Panc1 (cell line): ENCODE results near the gene FAM227A. TPM values are rescaled to one million over a fixed set of nuclear protein-coding genes. Genes with fewer than 3 reads are reported as not detected.
A peak's percentile ranks its signal among the peaks of the same experiment; 100 is the strongest.

Experiments used
- ATAC-seq: fragments of 200-7000 bp; cut with Tn5 transposase; 2 replicates; pipeline ENCODE4 v1.9.1; 2020; ENCODE audit warnings: mild to moderate bottlenecking, moderate library complexity
- BruUV-seq: library from RNA; stranded (reverse); fragments of 400-500 nt; replicated peaks from 2 replicates; lab custom pipeline; 2021; lab: Mats Ljungman, UMichigan
- CTCF ChIA-PET: fragments of 300-600 bp; sonication (Branson Sonifier 250); formaldehyde crosslinking; loops from one replicate; lab custom pipeline; 2022; ENCODE audit warnings: antibody characterized with exemption; lab: Charles Lee
- POLR2A ChIA-PET: fragments of 300-600 bp; sonication (Branson Sonifier 250); formaldehyde crosslinking; loops from one replicate; lab custom pipeline; 2022; ENCODE audit warnings: antibody characterized with exemption; lab: Charles Lee
- DNase-seq: peaks from one replicate; pipeline ENCODE4 v3.0.0-alpha.2; 2010; ENCODE audit warnings: low read depth, low spot score
- H3K27ac ChIP-seq: 2 replicates; pipeline ENCODE4 v1.5.1; 2011; ENCODE audit warnings: mild to moderate bottlenecking, low read length, inconsistent platforms
- H3K27me3 ChIP-seq: fragments of 200-500 bp; sonication (Bioruptor generic); 2 replicates; pipeline ENCODE4 v1.6.0; 2014; ENCODE audit warnings: low read length, inconsistent platforms; ENCODE audit not compliant: control insufficient read depth, insufficient read depth
- H3K36me3 ChIP-seq: fragments of 200-500 bp; sonication (Bioruptor generic); 2 replicates; pipeline ENCODE4 v1.5.1; 2014; ENCODE audit warnings: inconsistent platforms, mild to moderate bottlenecking, low read length, moderate library complexity; ENCODE audit not compliant: control insufficient read depth, insufficient read depth
- H3K4me1 ChIP-seq: 2 replicates; pipeline ENCODE4 v1.5.1; 2011; ENCODE audit warnings: inconsistent platforms, mild to moderate bottlenecking, low read length, moderate library complexity; ENCODE audit not compliant: control insufficient read depth, insufficient read depth
- H3K4me3 ChIP-seq, 2 experiments: 2 replicates each; pipeline ENCODE4 v1.5.1; 2011 to 2012; ENCODE audit warnings: low read depth in 2 of 2, low read length in 2 of 2, mild to moderate bottlenecking in 2 of 2, inconsistent platforms in 1 of 2, moderate library complexity in 1 of 2
- H3K9me3 ChIP-seq: fragments of 200-500 bp; sonication (Bioruptor generic); 2 replicates; pipeline ENCODE4 v1.5.1; 2014; ENCODE audit warnings: low read depth, mild to moderate bottlenecking, inconsistent platforms, low read length, moderate library complexity; ENCODE audit not compliant: control insufficient read depth, insufficient read depth
- POLR2AphosphoS5 ChIP-seq: IDR thresholded peaks from 2 replicates; pipeline ENCODE4 v1.6.1; 2012; ENCODE audit warnings: mild to moderate bottlenecking, low read depth, low read length, moderate library complexity
- SIN3A ChIP-seq: IDR thresholded peaks from 2 replicates; pipeline ENCODE4 v1.6.1; 2012; ENCODE audit warnings: low read depth, mild to moderate bottlenecking, low read length, moderate library complexity, borderline replicate concordance; ENCODE audit not compliant: insufficient read depth
- TCF7L2 ChIP-seq: IDR thresholded peaks from 2 replicates; pipeline ENCODE4 v1.6.1; 2011; ENCODE audit warnings: mild to moderate bottlenecking, low read depth, low read length, inconsistent platforms
- in situ Hi-C: cut with HindIII; loops from 2 replicates; pipeline ENCODE4 v1.10.0; 2016; ENCODE audit warnings: low sequenced_read_pairs, low pct_unique_long_range_greater_than_20kb
- intact Hi-C: fragments of 100-400 bp; cut with micrococcal nuclease; formaldehyde crosslinking; loops from one replicate; pipeline ENCODE4 v1.10.0; 2022; ENCODE audit not compliant: unreplicated experiment
- total RNA-seq: library from RNA; stranded (reverse); gene quantifications from one replicate; pipeline ENCODE4 v1.2.1, GENCODE V29; 2021; ENCODE audit not compliant: unreplicated experiment
- TF ChIP-seq, protein P1 (sequence below), 2 experiments: IDR thresholded peaks; 2 replicates each; pipeline ENCODE4 v1.6.1; 2011 to 2012; ENCODE audit warnings: low read depth in 2 of 2, control low read depth in 1 of 2, low read length in 1 of 2, mild to moderate bottlenecking in 1 of 2, moderate library complexity in 1 of 2; ENCODE audit not compliant: insufficient read depth in 1 of 2
- TF ChIP-seq, protein P2 (sequence below): fragments of 450-650 bp; IDR thresholded peaks from 2 replicates; pipeline ENCODE4 v1.5.1; 2017; ENCODE audit warnings: mild to moderate bottlenecking

FAM227A gene
- total RNA-seq, 1 experiment from 2014 or later = 2.4 TPM

GRCh38 chr22:38699143-38699542 lies 43.0 kb upstream of the FAM227A start:
- no peak for ATAC-seq
- POLR2A ChIA-PET = interaction anchor here (0.9 to 1.0 kb wide), 2 partner anchors 17 to 40 kb away, joined by 3 to 5 read pairs; partner anchors contain the start of gene TOMM22

GRCh38 chr22:38698407-38699094 lies 42.4 kb upstream of the FAM227A start:
- DNase-seq (no peak), ATAC-seq (no peak)
- TF ChIP-seq TCF7L2 (no peak), SIN3A (no peak), POLR2AphosphoS5 (no peak)
- TF ChIP-seq, protein P1, sequence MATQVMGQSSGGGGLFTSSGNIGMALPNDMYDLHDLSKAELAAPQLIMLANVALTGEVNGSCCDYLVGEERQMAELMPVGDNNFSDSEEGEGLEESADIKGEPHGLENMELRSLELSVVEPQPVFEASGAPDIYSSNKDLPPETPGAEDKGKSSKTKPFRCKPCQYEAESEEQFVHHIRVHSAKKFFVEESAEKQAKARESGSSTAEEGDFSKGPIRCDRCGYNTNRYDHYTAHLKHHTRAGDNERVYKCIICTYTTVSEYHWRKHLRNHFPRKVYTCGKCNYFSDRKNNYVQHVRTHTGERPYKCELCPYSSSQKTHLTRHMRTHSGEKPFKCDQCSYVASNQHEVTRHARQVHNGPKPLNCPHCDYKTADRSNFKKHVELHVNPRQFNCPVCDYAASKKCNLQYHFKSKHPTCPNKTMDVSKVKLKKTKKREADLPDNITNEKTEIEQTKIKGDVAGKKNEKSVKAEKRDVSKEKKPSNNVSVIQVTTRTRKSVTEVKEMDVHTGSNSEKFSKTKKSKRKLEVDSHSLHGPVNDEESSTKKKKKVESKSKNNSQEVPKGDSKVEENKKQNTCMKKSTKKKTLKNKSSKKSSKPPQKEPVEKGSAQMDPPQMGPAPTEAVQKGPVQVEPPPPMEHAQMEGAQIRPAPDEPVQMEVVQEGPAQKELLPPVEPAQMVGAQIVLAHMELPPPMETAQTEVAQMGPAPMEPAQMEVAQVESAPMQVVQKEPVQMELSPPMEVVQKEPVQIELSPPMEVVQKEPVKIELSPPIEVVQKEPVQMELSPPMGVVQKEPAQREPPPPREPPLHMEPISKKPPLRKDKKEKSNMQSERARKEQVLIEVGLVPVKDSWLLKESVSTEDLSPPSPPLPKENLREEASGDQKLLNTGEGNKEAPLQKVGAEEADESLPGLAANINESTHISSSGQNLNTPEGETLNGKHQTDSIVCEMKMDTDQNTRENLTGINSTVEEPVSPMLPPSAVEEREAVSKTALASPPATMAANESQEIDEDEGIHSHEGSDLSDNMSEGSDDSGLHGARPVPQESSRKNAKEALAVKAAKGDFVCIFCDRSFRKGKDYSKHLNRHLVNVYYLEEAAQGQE (IDR thresholded peaks at IDR 0.05; ENCODE audit: insufficient read depth in 1 of 2, low read depth in 2 of 2, low read length in 1 of 2) = no peak
- TF ChIP-seq, protein P2, sequence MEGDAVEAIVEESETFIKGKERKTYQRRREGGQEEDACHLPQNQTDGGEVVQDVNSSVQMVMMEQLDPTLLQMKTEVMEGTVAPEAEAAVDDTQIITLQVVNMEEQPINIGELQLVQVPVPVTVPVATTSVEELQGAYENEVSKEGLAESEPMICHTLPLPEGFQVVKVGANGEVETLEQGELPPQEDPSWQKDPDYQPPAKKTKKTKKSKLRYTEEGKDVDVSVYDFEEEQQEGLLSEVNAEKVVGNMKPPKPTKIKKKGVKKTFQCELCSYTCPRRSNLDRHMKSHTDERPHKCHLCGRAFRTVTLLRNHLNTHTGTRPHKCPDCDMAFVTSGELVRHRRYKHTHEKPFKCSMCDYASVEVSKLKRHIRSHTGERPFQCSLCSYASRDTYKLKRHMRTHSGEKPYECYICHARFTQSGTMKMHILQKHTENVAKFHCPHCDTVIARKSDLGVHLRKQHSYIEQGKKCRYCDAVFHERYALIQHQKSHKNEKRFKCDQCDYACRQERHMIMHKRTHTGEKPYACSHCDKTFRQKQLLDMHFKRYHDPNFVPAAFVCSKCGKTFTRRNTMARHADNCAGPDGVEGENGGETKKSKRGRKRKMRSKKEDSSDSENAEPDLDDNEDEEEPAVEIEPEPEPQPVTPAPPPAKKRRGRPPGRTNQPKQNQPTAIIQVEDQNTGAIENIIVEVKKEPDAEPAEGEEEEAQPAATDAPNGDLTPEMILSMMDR = no peak
- intact Hi-C loops = no loop called here
- BruUV-seq = no TSS peak
- CTCF ChIA-PET = no interaction called here
- Histone ChIP-seq H3K4me3 (peak overlapping the region; percentile 69 to 75), H3K9me3 (no peaks in the 10 kb centered on the region), H3K36me3 (no peaks in the 10 kb centered on the region; the same call in 1 of the 2 replicates), H3K27ac (peak overlapping the region; percentile 90), H3K27me3 (no peaks in the 10 kb centered on the region), H3K4me1 (peaks cover 19% of the 10 kb centered on the region)
- in situ Hi-C loops = no loop called here
- POLR2A ChIA-PET = interaction anchor here (0.9 to 1.0 kb wide), 2 partner anchors 17 to 40 kb away, joined by 3 read pairs; partner anchors contain the start of gene TOMM22

More at GRCh38 chr22:38699143-38699542, 43.0 kb upstream of the FAM227A start:
- Histone ChIP-seq H3K27ac (peak overlapping the region; percentile 90), H3K36me3 (no peaks in the 10 kb centered on the region; the same call in 1 of the 2 replicates), H3K4me3 (peak overlapping the region; percentile 69 to 75), H3K27me3 (no peaks in the 10 kb centered on the region), H3K4me1 (peaks cover 17% of the 10 kb centered on the region), H3K9me3 (no peaks in the 10 kb centered on the region)
- intact Hi-C loops (no loop called here), in situ Hi-C loops (no loop called here)
- CTCF ChIA-PET = no interaction called here
- TF ChIP-seq SIN3A = no peak
- TF ChIP-seq TCF7L2 = no peak
- TF ChIP-seq, protein P2 = no peak
- no peak for TF ChIP-seq POLR2AphosphoS5
- TF ChIP-seq, protein P1 (IDR thresholded peaks at IDR 0.05; ENCODE audit: insufficient read depth in 1 of 2, low read depth in 2 of 2, low read length in 1 of 2) = no peak
- no TSS peak for BruUV-seq
- no peak for DNase-seq
